Liver (tissue), 9 donors: ENCODE results near the gene BCAS4. TPM values are rescaled to one million over a fixed set of nuclear protein-coding genes. Genes with fewer than 3 reads are reported as not detected.

Experiments used
- DNase-seq: peaks from one replicate; pipeline ENCODE4 v3.0.0-alpha.2; 2017; ENCODE audit warnings: low spot score
- H3K27ac ChIP-seq, 2 donors: one replicate each; pipeline ENCODE4 v1.7.0; 2013; ENCODE audit warnings: inconsistent platforms in 2 of 2, low read length in 2 of 2, control low read depth in 1 of 2, low read depth in 1 of 2, mild to moderate bottlenecking in 1 of 2
- H3K27me3 ChIP-seq, 4 donors: one replicate each; pipeline versions ENCODE4 v1.6.1 to v1.7.0; 2013; ENCODE audit warnings: low read length in 3 of 4, inconsistent platforms in 1 of 4, mild to moderate bottlenecking in 1 of 4, moderate library complexity in 1 of 4; ENCODE audit not compliant: control insufficient read depth in 4 of 4, insufficient read depth in 4 of 4
- H3K36me3 ChIP-seq, 4 donors: one replicate each; pipeline versions ENCODE4 v1.6.1 to v1.7.0; 2013; ENCODE audit warnings: low read length in 3 of 4, mild to moderate bottlenecking in 3 of 4, low read depth in 1 of 4, moderate library complexity in 1 of 4; ENCODE audit not compliant: control insufficient read depth in 4 of 4, insufficient read depth in 3 of 4
- H3K4me1 ChIP-seq, 4 donors: one replicate each; pipeline versions ENCODE4 v1.6.1 to v1.7.0; 2013; ENCODE audit warnings: low read length in 3 of 4, mild to moderate bottlenecking in 3 of 4, moderate library complexity in 1 of 4; ENCODE audit not compliant: control insufficient read depth in 4 of 4, insufficient read depth in 4 of 4
- H3K4me3 ChIP-seq, 3 donors: one replicate each; pipeline versions ENCODE4 v1.6.1 to v1.7.0; 2013; ENCODE audit warnings: low read length in 3 of 3, control low read depth in 1 of 3, low read depth in 1 of 3, mild to moderate bottlenecking in 1 of 3
- H3K9ac ChIP-seq, 2 donors: one replicate each; pipeline ENCODE4 v1.7.0; 2013; ENCODE audit warnings: low read length in 2 of 2, mild to moderate bottlenecking in 2 of 2, moderate library complexity in 2 of 2, control low read depth in 1 of 2, low read depth in 1 of 2
- H3K9me3 ChIP-seq, 4 donors: one replicate each; pipeline versions ENCODE4 v1.6.1 to v1.7.0; 2013; ENCODE audit warnings: low read length in 3 of 4; ENCODE audit not compliant: control insufficient read depth in 4 of 4
- EGR1 ChIP-seq, 2 donors: IDR thresholded peaks; 2 replicates each; pipeline ENCODE4 v1.6.1; 2016 to 2018; ENCODE audit warnings: antibody characterized with exemption in 2 of 2, low read depth in 2 of 2
- FOXA1 ChIP-seq: IDR thresholded peaks from 2 replicates; pipeline ENCODE4 v1.6.1; 2016; ENCODE audit warnings: antibody characterized with exemption
- FOXA2 ChIP-seq: IDR thresholded peaks from 2 replicates; pipeline ENCODE4 v1.6.1; 2016; ENCODE audit warnings: antibody characterized with exemption
- GABPA ChIP-seq, 2 donors: IDR thresholded peaks in 1 of 2; conservative IDR thresholded peaks in 1 of 2; 2 replicates each; pipeline ENCODE4 v1.6.1; 2016; ENCODE audit warnings: antibody characterized with exemption in 2 of 2, mild to moderate bottlenecking in 1 of 2, moderate library complexity in 1 of 2
- HNF4A ChIP-seq, 2 donors: conservative IDR thresholded peaks; 2 replicates each; pipeline ENCODE4 v1.6.1; 2016; ENCODE audit warnings: antibody characterized with exemption in 2 of 2, mild to moderate bottlenecking in 2 of 2
- HNF4G ChIP-seq: IDR thresholded peaks from 2 replicates; pipeline ENCODE4 v1.6.1; 2016; ENCODE audit warnings: antibody characterized with exemption
- JUND ChIP-seq, 2 donors: IDR thresholded peaks; 2 replicates each; pipeline ENCODE4 v1.6.1; 2016; ENCODE audit warnings: antibody characterized with exemption in 2 of 2
- NR2F2 ChIP-seq: IDR thresholded peaks from 2 replicates; pipeline ENCODE4 v1.6.1; 2016; ENCODE audit warnings: antibody characterized with exemption
- RAD21 ChIP-seq, 2 donors: IDR thresholded peaks; 2 replicates each; pipeline ENCODE4 v1.6.1; 2016; ENCODE audit warnings: antibody characterized with exemption in 2 of 2, mild to moderate bottlenecking in 2 of 2
- REST ChIP-seq: IDR thresholded peaks from 2 replicates; pipeline ENCODE4 v1.6.1; 2016; ENCODE audit warnings: antibody characterized with exemption, mild to moderate bottlenecking
- RXRA ChIP-seq, 2 donors: IDR thresholded peaks; 2 replicates each; pipeline ENCODE4 v1.6.1; 2017 to 2018; ENCODE audit warnings: antibody characterized with exemption in 2 of 2, mild to moderate bottlenecking in 1 of 2
- SP1 ChIP-seq: IDR thresholded peaks from 2 replicates; pipeline ENCODE4 v1.6.1; 2018; ENCODE audit warnings: antibody characterized with exemption, mild to moderate bottlenecking
- TAF1 ChIP-seq: conservative IDR thresholded peaks from 2 replicates; pipeline ENCODE4 v1.6.1; 2016; ENCODE audit warnings: antibody characterized with exemption, mild to moderate bottlenecking
- YY1 ChIP-seq: IDR thresholded peaks from 2 replicates; pipeline ENCODE4 v1.6.1; 2016; ENCODE audit warnings: antibody characterized with exemption, mild to moderate bottlenecking
- ZBTB33 ChIP-seq: IDR thresholded peaks from 2 replicates; pipeline ENCODE4 v1.6.1; 2016; ENCODE audit warnings: antibody characterized with exemption
- WGBS: extraction: QIAGEN DNeasy Blood & Tissue Kit; methylation state at CpG from one replicate; pipeline ENCODE4 v1.1.7; 2013; 5-methylcytosine and 5-hydroxymethylcytosine counted together
- polyA plus RNA-seq, 2 donors: library from polyadenylated mRNA; stranded (reverse) in 1 of 2; unstranded in 1 of 2; fragments of 200-250 nt in 1 of 2; fragments of >200 nt in 1 of 2; fragmentation: Nextera tagmentation in 1 of 2; extraction: Ambion mirVana in 1 of 2; gene quantifications; one replicate each; pipeline versions ENCODE4 v1.2.1 to v1.2.3, GENCODE V29; 2013 to 2015
- total RNA-seq, 2 donors: library from RNA; depleted of rRNA; stranded (reverse); fragments of >200 nt; gene quantifications; one replicate each; pipeline ENCODE4 v1.2.3, GENCODE V29; 2014
- TF ChIP-seq, protein P1 (sequence below): fragments of 150-350 bp; IDR thresholded peaks from 2 replicates; pipeline ENCODE4 v1.5.1; 2017; ENCODE audit warnings: improper control_type of control experiment, low read depth, low read length; ENCODE audit not compliant: missing input control
- TF ChIP-seq, protein P2 (sequence below): IDR thresholded peaks from 2 replicates; pipeline ENCODE4 v1.6.1; 2016; ENCODE audit warnings: antibody characterized with exemption
- TF ChIP-seq, protein P3 (sequence below): IDR thresholded peaks from 2 replicates; pipeline ENCODE4 v1.6.1; 2016; ENCODE audit warnings: antibody characterized with exemption
- donor health status: healthy.
- donor health status: healthy.
- donor health status: healthy.
- donor health status: healthy.
- donor health status: healthy.

BCAS4 gene
- total and polyA plus RNA-seq, 4 donors, result 0.25 to 0.50 (median 0.47) TPM

GRCh38 chr20:50865114-50865513, 70.3 kb downstream of the BCAS4 start:
- Histone ChIP-seq H3K9me3 (no peaks in the 10 kb centered on the region), H3K4me3 (no peak overlapping the region), H3K27ac (no peak overlapping the region), H3K27me3 (no peaks in the 10 kb centered on the region), H3K36me3 (no peaks in the 10 kb centered on the region), H3K9ac (no peak overlapping the region), H3K4me1 (no peaks in the 10 kb centered on the region)
- DNase-seq, result no peak
- 96% methylated on average over 6 of the region's 6 CpGs for WGBS
- TF ChIP-seq, protein P1, sequence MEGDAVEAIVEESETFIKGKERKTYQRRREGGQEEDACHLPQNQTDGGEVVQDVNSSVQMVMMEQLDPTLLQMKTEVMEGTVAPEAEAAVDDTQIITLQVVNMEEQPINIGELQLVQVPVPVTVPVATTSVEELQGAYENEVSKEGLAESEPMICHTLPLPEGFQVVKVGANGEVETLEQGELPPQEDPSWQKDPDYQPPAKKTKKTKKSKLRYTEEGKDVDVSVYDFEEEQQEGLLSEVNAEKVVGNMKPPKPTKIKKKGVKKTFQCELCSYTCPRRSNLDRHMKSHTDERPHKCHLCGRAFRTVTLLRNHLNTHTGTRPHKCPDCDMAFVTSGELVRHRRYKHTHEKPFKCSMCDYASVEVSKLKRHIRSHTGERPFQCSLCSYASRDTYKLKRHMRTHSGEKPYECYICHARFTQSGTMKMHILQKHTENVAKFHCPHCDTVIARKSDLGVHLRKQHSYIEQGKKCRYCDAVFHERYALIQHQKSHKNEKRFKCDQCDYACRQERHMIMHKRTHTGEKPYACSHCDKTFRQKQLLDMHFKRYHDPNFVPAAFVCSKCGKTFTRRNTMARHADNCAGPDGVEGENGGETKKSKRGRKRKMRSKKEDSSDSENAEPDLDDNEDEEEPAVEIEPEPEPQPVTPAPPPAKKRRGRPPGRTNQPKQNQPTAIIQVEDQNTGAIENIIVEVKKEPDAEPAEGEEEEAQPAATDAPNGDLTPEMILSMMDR, result no peak
- TF ChIP-seq TAF1 (no peak), YY1 (no peak), FOXA2 (no peak), ZBTB33 (no peak), EGR1 (IDR thresholded peaks at IDR 0.05; ENCODE audit: low read depth in 2 of 2) (no peak), REST (no peak), HNF4A (conservative IDR thresholded peaks at IDR 0.05) (no peak), RXRA (IDR thresholded peaks at IDR 0.05) (no peak), FOXA1 (no peak), JUND (IDR thresholded peaks at IDR 0.05) (no peak), NR2F2 (no peak), HNF4G (no peak), RAD21 (IDR thresholded peaks at IDR 0.05) (no peak), GABPA (IDR thresholded peaks at IDR 0.05 in 1 of 2, conservative IDR thresholded peaks at IDR 0.05 in 1 of 2) (no peak), SP1 (no peak)
- TF ChIP-seq, protein P2, sequence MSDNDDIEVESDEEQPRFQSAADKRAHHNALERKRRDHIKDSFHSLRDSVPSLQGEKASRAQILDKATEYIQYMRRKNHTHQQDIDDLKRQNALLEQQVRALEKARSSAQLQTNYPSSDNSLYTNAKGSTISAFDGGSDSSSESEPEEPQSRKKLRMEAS, result no peak
- TF ChIP-seq, protein P3, sequence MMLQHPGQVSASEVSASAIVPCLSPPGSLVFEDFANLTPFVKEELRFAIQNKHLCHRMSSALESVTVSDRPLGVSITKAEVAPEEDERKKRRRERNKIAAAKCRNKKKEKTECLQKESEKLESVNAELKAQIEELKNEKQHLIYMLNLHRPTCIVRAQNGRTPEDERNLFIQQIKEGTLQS, result no peak
